Astrocyte (in vitro differentiated cells and primary cell): ENCODE results near the gene NUTF2.

Source experiments
- EZH2 ChIP-seq: IDR thresholded peaks from 2 replicates; pipeline ENCODE4 v1.6.1; 2012; ENCODE audit warnings: mild to moderate bottlenecking, low read length, inconsistent platforms; ENCODE audit not compliant: insufficient read depth
- TF ChIP-seq, protein P1 (sequence below): IDR thresholded peaks from 2 replicates; pipeline ENCODE4 v1.5.1; 2011; ENCODE audit warnings: low read depth, mild to moderate bottlenecking, inconsistent platforms, low read length, moderate library complexity; ENCODE audit not compliant: insufficient read depth

DNA sequence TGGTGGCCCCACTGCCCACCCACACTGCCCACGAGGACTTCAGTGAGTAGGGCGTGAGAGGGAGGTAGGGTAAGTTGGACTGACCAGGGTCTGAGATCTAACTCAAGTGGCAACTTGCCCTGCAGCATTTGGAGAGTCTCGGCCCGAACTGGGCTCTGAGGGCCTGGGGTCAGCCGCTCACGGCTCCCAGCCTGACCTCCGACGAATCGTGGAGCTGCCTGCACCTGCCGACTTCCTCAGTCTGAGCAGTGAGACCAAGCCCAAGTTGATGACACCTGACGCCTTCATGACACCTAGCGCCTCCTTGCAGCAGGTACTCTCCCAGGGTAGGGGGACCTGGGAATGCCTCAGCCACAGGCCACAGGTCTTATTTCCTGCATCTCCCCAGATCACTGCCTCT, 32.7 kb downstream of the NUTF2 start:
- TF ChIP-seq, protein P1, sequence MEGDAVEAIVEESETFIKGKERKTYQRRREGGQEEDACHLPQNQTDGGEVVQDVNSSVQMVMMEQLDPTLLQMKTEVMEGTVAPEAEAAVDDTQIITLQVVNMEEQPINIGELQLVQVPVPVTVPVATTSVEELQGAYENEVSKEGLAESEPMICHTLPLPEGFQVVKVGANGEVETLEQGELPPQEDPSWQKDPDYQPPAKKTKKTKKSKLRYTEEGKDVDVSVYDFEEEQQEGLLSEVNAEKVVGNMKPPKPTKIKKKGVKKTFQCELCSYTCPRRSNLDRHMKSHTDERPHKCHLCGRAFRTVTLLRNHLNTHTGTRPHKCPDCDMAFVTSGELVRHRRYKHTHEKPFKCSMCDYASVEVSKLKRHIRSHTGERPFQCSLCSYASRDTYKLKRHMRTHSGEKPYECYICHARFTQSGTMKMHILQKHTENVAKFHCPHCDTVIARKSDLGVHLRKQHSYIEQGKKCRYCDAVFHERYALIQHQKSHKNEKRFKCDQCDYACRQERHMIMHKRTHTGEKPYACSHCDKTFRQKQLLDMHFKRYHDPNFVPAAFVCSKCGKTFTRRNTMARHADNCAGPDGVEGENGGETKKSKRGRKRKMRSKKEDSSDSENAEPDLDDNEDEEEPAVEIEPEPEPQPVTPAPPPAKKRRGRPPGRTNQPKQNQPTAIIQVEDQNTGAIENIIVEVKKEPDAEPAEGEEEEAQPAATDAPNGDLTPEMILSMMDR, result no peak
- TF ChIP-seq EZH2, result no peak
